ENCODE measurements around the gene TENM4. TPM values are rescaled to one million over a fixed set of nuclear protein-coding genes. Genes with fewer than 3 reads are reported as not detected.
A peak's percentile ranks its signal among the peaks of the same experiment; 100 is the strongest.

The TENM4 gene
- polyA plus RNA-seq, 2 of the 4 experiments (the other 2 are of a cell fraction) = 0.06 to 0.31 TPM

DNA sequence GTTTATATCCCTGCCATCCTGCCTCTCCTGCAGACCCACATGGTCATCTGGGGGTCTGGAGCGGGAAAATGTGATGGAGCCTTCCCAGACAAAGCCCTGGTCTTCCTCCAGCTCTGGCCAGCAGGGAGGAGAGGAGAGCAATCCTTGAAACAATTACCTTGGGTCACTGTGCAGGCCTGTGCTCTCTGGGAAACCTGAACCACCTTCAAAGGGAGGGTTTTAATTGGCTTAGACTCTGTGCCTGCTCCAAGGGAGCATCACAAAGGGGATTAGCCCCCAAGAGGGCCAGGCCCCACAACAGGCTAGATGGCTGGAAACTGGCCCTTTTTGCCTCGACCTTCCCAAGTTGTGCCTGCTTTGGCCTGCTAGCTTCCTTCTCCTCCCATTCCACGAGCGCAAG, 351.9 kb downstream of the TENM4 start:
- H3K9me3 ChIP-seq = peaks cover 12% of the 10 kb centered on the region
- H3K4me1 ChIP-seq = peaks cover 49% of the 10 kb centered on the region
- POLR2A ChIA-PET = no interaction called here
- no peak for TF ChIP-seq RFX5 (IDR thresholded peaks at IDR 0.05)
- no peak for TF ChIP-seq ZC3H11A (IDR thresholded peaks at IDR 0.05)
- TF ChIP-seq BHLHE40 (IDR thresholded peaks at IDR 0.05; ENCODE audit: low read depth, low read length) = no peak
- TF ChIP-seq TP53 (CRISPR knock-in tag; IDR thresholded peaks at IDR 0.05) = no peak
- no peak for TF ChIP-seq SREBF2 (IDR thresholded peaks at IDR 0.05)
- WGBS (ENCODE audit: missing lambda C conversion rate) = 91% methylated on average over 4 of the region's 4 CpGs
- CTCF ChIA-PET = interaction anchor here (2.2 to 2.9 kb wide), 2 partner anchors 10 to 11 kb away, joined by 5 to 13 read pairs; no protein-coding TSS in a partner anchor
- H3K4me2 ChIP-seq = peak overlapping the region; percentile 85
- no peak for FAIRE-seq
- no peak for DNase-seq (ENCODE audit: low read depth in 1 of 2, low spot score in 1 of 2)
- ATAC-seq = no peak
- no peak overlapping the region for H3K4me3 ChIP-seq
- H3K27ac ChIP-seq = peak overlapping the region; percentile 89 to 93

DNA sequence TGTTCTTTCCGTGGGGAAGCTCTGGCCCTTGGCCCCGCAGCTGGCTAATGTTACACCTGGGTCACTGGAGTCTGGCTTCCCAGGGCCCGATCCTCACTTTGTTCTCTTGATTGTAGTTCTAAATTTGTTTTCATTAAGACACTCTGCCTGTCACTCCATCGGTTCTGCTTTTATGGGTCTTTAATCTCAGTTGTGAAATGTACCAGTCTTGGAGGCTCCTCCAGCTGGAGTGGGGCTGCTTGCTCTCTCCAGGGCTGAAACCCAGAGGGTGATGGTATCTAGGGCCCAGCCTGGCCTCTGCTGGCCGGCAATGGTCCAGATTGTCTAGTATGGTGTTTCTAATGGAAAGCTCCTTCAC, 352.9 kb downstream of the TENM4 start:
- H3K4me3 ChIP-seq = no peak overlapping the region
- DNase-seq (ENCODE audit: low read depth in 1 of 2, low spot score in 1 of 2) (no peak), ATAC-seq (peak; percentile 53 to 59; a peak in 4 of 6 replicates), FAIRE-seq (no peak)
- no peak for TF ChIP-seq RFX5 (IDR thresholded peaks at IDR 0.05)
- TF ChIP-seq, protein P1, sequence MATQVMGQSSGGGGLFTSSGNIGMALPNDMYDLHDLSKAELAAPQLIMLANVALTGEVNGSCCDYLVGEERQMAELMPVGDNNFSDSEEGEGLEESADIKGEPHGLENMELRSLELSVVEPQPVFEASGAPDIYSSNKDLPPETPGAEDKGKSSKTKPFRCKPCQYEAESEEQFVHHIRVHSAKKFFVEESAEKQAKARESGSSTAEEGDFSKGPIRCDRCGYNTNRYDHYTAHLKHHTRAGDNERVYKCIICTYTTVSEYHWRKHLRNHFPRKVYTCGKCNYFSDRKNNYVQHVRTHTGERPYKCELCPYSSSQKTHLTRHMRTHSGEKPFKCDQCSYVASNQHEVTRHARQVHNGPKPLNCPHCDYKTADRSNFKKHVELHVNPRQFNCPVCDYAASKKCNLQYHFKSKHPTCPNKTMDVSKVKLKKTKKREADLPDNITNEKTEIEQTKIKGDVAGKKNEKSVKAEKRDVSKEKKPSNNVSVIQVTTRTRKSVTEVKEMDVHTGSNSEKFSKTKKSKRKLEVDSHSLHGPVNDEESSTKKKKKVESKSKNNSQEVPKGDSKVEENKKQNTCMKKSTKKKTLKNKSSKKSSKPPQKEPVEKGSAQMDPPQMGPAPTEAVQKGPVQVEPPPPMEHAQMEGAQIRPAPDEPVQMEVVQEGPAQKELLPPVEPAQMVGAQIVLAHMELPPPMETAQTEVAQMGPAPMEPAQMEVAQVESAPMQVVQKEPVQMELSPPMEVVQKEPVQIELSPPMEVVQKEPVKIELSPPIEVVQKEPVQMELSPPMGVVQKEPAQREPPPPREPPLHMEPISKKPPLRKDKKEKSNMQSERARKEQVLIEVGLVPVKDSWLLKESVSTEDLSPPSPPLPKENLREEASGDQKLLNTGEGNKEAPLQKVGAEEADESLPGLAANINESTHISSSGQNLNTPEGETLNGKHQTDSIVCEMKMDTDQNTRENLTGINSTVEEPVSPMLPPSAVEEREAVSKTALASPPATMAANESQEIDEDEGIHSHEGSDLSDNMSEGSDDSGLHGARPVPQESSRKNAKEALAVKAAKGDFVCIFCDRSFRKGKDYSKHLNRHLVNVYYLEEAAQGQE (IDR thresholded peaks at IDR 0.05) = no peak
- no peak for TF ChIP-seq RAD21 (conservative IDR thresholded peaks at IDR 0.05 in 1 of 2, IDR thresholded peaks at IDR 0.05 in 1 of 2)
- no peak for TF ChIP-seq POLR2AphosphoS2 (conservative IDR thresholded peaks at IDR 0.05; ENCODE audit: low read length)
- TF ChIP-seq HDAC2 (IDR thresholded peaks at IDR 0.05) = no peak
- no peak for TF ChIP-seq CBX2 (IDR thresholded peaks at IDR 0.05; ENCODE audit: borderline replicate concordance, low read depth)
- TF ChIP-seq, protein P2, sequence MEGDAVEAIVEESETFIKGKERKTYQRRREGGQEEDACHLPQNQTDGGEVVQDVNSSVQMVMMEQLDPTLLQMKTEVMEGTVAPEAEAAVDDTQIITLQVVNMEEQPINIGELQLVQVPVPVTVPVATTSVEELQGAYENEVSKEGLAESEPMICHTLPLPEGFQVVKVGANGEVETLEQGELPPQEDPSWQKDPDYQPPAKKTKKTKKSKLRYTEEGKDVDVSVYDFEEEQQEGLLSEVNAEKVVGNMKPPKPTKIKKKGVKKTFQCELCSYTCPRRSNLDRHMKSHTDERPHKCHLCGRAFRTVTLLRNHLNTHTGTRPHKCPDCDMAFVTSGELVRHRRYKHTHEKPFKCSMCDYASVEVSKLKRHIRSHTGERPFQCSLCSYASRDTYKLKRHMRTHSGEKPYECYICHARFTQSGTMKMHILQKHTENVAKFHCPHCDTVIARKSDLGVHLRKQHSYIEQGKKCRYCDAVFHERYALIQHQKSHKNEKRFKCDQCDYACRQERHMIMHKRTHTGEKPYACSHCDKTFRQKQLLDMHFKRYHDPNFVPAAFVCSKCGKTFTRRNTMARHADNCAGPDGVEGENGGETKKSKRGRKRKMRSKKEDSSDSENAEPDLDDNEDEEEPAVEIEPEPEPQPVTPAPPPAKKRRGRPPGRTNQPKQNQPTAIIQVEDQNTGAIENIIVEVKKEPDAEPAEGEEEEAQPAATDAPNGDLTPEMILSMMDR (IDR thresholded peaks at IDR 0.05) = no peak
- TF ChIP-seq NFE2L2 (conservative IDR thresholded peaks at IDR 0.05; ENCODE audit: low read length) = no peak
- no peak for TF ChIP-seq ZC3H11A (IDR thresholded peaks at IDR 0.05)
- no peak for TF ChIP-seq FOSL2 (IDR thresholded peaks at IDR 0.05)
- TF ChIP-seq FOSL2 (CRISPR knock-in tag; IDR thresholded peaks at IDR 0.05) = no peak
- TF ChIP-seq CHD4 (IDR thresholded peaks at IDR 0.05; ENCODE audit: borderline replicate concordance) = no peak
- TF ChIP-seq, protein P3, sequence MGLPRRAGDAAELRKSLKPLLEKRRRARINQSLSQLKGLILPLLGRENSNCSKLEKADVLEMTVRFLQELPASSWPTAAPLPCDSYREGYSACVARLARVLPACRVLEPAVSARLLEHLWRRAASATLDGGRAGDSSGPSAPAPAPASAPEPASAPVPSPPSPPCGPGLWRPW (IDR thresholded peaks at IDR 0.05) = no peak
- TF ChIP-seq GATA3 (IDR thresholded peaks at IDR 0.05; ENCODE audit: borderline replicate concordance) = no peak
- TF ChIP-seq CEBPB (IDR thresholded peaks at IDR 0.05) = no peak
- H3K4me1 ChIP-seq = peaks cover 49% of the 10 kb centered on the region
- ChIA-PET POLR2A (no interaction called here), CTCF (interaction anchor here (2.9 kb wide), 1 partner anchor 12 kb away, joined by 13 read pairs; no protein-coding TSS in a partner anchor)
- peaks cover 1% of the 10 kb centered on the region; the same call in 2 of the 3 replicates for H3K9me3 ChIP-seq
- H3K27ac ChIP-seq = peak overlapping the region; percentile 89 to 93
- WGBS (ENCODE audit: missing lambda C conversion rate) = 42% methylated on average over 5 of the region's 5 CpGs
- H3K4me2 ChIP-seq = peak overlapping the region; percentile 85
